ENCODE results near the gene XPO6.

The XPO6 gene

GRCh38 chr16:28106467-28107215 is 105.1 kb downstream of the XPO6 start:
- no peak for DNase-seq

GRCh38 chr16:28105954-28106353 is 105.8 kb downstream of the XPO6 start:
- DNase-seq, result no peak

- DNase-seq, result no peak
Measured at GRCh38 chr16:28105297-28105696, 106.5 kb downstream of the XPO6 start.

- no peak for DNase-seq
Measured at GRCh38 chr16:28104404-28104803, 107.4 kb downstream of the XPO6 start.

- no peak for DNase-seq
Measured at GRCh38 chr16:28103516-28104170, 108.1 kb downstream of the XPO6 start.

- no peak for DNase-seq
Measured at GRCh38 chr16:28101533-28101890, 110.3 kb downstream of the XPO6 start.

GRCh38 chr16:28100810-28101532 is 110.8 kb downstream of the XPO6 start:
- no peak for DNase-seq

GRCh38 chr16:28098959-28099945 is 112.5 kb downstream of the XPO6 start:
- DNase-seq, result no peak

- DNase-seq, result no peak
Measured at GRCh38 chr16:28098171-28098958, 113.4 kb downstream of the XPO6 start.

GRCh38 chr16:28096983-28097899 is 114.5 kb downstream of the XPO6 start:
- DNase-seq, result no peak

- no peak for DNase-seq
Measured at GRCh38 chr16:28093385-28093725, 118.4 kb downstream of the XPO6 start.

- DNase-seq, result no peak
Measured at GRCh38 chr16:28092721-28093384, 118.9 kb downstream of the XPO6 start.

GRCh38 chr16:28091656-28092055 is 120.1 kb downstream of the XPO6 start:
- DNase-seq, result no peak

GRCh38 chr16:28090646-28091377 is 121.0 kb downstream of the XPO6 start:
- DNase-seq, result no peak

GRCh38 chr16:28089992-28090365 is 121.8 kb downstream of the XPO6 start:
- no peak for DNase-seq

GRCh38 chr16:28089205-28089991 is 122.4 kb downstream of the XPO6 start:
- DNase-seq, result no peak

GRCh38 chr16:28087675-28088300 is 124.0 kb downstream of the XPO6 start:
- DNase-seq, result no peak

- DNase-seq, result no peak
Measured at GRCh38 chr16:28087140-28087660, 124.6 kb downstream of the XPO6 start.

All from NCI-H1694 treated with DMSO at 0.1 percent for 48 hours (cell line).